Glutamatergic neuron (in vitro differentiated cells): Measurements from ENCODE around the gene SYT2. TPM values are rescaled to one million over a fixed set of nuclear protein-coding genes. Genes with fewer than 3 reads are reported as not detected.
A peak's percentile ranks its signal among the peaks of the same experiment; 100 is the strongest.
"Not testable (repeated sequence)": the region's sequence is repeated elsewhere in the genome, so short reads cannot be mapped to it uniquely, and the experiment has no call there.

Experiments
- DNase-seq: peaks from one replicate; pipeline ENCODE4 v3.0.0; 2022
- H3K27ac Mint-ChIP-seq: one replicate; pipeline ENCODE4 v1.8.0; 2020; ENCODE audit warnings: mild to moderate bottlenecking, mixed read lengths, inconsistent platforms; ENCODE audit not compliant: unreplicated experiment
- H3K27me3 Mint-ChIP-seq: one replicate; pipeline ENCODE4 v1.8.0; 2020; ENCODE audit warnings: mild to moderate bottlenecking, moderate library complexity, mixed read lengths, inconsistent platforms; ENCODE audit not compliant: unreplicated experiment
- H3K36me3 Mint-ChIP-seq: one replicate; pipeline ENCODE4 v1.8.0; 2020; ENCODE audit warnings: mild to moderate bottlenecking, mixed read lengths, inconsistent platforms; ENCODE audit not compliant: unreplicated experiment
- H3K4me1 Mint-ChIP-seq: one replicate; pipeline ENCODE4 v1.8.0; 2020; ENCODE audit warnings: mild to moderate bottlenecking, low read depth, mixed read lengths, inconsistent platforms; ENCODE audit not compliant: unreplicated experiment
- H3K4me3 Mint-ChIP-seq: one replicate; pipeline ENCODE4 v1.8.0; 2020; ENCODE audit warnings: mild to moderate bottlenecking, mixed read lengths, inconsistent platforms; ENCODE audit not compliant: unreplicated experiment
- H3K9me3 Mint-ChIP-seq: one replicate; pipeline ENCODE4 v1.8.0; 2020; ENCODE audit warnings: mild to moderate bottlenecking, moderate library complexity, mixed read lengths, inconsistent platforms; ENCODE audit not compliant: unreplicated experiment
- total RNA-seq: library from RNA; stranded (reverse); fragmentation: NEBNext Ultra II Directional; extraction: Animal tissue kit (Norgen Biotek cat#: 25700); gene quantifications from one replicate; pipeline ENCODE4 v1.2.1, GENCODE V29; 2021; ENCODE audit not compliant: unreplicated experiment
- TF ChIP-seq, protein P1 (sequence below): fragments of 200-600 bp; sonication (generic); IDR thresholded peaks from one replicate; pipeline ENCODE4 v1.5.0; 2021; ENCODE audit not compliant: partially characterized antibody, unreplicated experiment

SYT2 gene
- total RNA-seq, 1 donor from 2014 or later = 2.6 TPM

DNA sequence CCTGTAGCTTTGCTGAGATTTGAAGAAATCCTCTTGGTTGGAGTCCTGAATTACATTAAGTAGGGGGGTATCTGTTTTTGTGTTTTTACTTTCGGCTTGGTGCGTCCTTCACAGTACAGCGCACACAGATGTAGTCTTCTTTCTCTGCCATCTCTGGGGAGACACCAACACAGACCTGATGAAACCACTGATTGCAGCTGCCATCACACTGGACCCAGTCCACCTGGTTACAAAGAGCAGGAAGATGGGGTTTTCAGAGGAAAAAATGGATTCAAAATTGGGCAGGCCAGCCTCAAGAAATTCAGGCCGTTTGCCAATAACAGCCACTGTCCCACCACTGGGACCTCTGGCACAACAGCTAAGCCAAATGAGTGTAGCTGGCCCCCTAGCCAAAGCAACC lies 18.7 kb upstream of the SYT2 start:
- Mint-ChIP-seq H3K9me3 (peaks cover 5% of the 10 kb centered on the region), H3K36me3 (peaks cover 4% of the 10 kb centered on the region), H3K27ac (peak overlapping the region; percentile 64), H3K4me1 (peaks cover 35% of the 10 kb centered on the region), H3K27me3 (peaks cover under 1% of the 10 kb centered on the region), H3K4me3 (peak overlapping the region; percentile 71)
- no peak for DNase-seq
- TF ChIP-seq, protein P1, sequence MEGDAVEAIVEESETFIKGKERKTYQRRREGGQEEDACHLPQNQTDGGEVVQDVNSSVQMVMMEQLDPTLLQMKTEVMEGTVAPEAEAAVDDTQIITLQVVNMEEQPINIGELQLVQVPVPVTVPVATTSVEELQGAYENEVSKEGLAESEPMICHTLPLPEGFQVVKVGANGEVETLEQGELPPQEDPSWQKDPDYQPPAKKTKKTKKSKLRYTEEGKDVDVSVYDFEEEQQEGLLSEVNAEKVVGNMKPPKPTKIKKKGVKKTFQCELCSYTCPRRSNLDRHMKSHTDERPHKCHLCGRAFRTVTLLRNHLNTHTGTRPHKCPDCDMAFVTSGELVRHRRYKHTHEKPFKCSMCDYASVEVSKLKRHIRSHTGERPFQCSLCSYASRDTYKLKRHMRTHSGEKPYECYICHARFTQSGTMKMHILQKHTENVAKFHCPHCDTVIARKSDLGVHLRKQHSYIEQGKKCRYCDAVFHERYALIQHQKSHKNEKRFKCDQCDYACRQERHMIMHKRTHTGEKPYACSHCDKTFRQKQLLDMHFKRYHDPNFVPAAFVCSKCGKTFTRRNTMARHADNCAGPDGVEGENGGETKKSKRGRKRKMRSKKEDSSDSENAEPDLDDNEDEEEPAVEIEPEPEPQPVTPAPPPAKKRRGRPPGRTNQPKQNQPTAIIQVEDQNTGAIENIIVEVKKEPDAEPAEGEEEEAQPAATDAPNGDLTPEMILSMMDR = no peak

DNA sequence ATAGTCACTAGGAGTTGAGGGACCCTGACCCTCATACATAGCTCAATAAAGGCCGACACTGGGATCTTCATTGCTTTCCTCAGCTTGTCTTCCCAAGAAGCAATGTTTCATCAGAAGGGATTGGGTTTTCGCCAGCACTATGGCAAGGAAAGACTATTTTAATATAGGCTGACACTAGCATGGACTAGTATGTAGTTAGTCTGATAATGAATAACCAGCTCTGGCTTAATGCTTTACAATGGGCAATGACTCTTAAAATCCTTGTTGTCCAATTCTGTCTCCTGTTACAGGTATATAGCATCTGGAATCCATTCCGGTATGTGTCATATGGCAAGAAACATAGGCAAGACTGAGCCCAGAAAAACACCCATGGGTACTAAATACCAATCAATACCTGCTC lies 15.3 kb upstream of the SYT2 start:
- H3K9me3 Mint-ChIP-seq = peaks cover 4% of the 10 kb centered on the region
- TF ChIP-seq, protein P1 = no peak
- no peak overlapping the region for H3K27ac Mint-ChIP-seq
- peaks cover 32% of the 10 kb centered on the region for H3K4me1 Mint-ChIP-seq
- peaks cover 5% of the 10 kb centered on the region for H3K27me3 Mint-ChIP-seq
- peak overlapping the region; percentile 15 for H3K4me3 Mint-ChIP-seq
- no peak for DNase-seq
- no peaks in the 10 kb centered on the region for H3K36me3 Mint-ChIP-seq

DNA sequence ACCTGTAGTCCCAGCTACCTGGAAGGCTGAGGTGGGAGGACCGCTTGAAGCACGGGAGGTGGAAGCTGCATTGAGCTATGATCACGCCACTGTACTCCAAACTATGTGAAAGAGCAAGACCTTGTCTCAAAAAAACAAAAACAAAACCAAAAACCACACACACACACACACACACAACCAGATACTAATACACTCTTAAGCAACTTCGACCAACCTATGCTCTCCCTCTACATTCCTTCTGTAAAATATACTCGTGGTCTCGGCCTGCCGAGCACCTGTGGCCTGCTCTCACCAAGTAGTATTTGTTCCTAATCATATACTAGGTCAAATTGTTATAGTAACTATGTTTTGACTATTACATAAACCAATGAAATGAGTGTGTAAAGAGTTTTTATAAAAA lies 13.5 kb upstream of the SYT2 start:
- peak overlapping the region; percentile 16 for H3K4me3 Mint-ChIP-seq
- H3K36me3 Mint-ChIP-seq = no peaks in the 10 kb centered on the region
- H3K4me1 Mint-ChIP-seq = peaks cover 18% of the 10 kb centered on the region
- DNase-seq = no peak
- H3K9me3 Mint-ChIP-seq = peaks cover 6% of the 10 kb centered on the region
- H3K27me3 Mint-ChIP-seq = peaks cover 5% of the 10 kb centered on the region
- TF ChIP-seq, protein P1 = no peak
- H3K27ac Mint-ChIP-seq = peak overlapping the region; percentile 2

DNA sequence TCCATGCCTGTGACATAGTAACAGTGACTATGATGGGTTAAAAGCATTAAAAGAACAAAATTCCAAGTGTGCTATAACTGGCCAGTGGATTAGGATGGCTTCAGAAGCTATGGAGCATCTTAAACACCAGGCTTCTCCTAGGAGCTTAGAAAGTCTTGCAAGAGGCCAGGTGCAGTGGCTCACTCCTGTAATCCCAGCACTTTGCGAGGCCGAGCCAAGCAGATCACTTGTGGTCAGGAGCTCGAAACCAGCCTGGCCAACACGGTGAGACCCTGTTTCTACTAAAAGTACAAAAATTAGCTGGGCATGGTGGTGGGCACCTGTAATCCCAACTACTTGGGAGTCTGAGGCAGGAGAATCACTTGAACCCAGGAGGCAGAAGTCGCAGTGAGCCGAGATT lies 12.8 kb upstream of the SYT2 start:
- not testable (repeated sequence) for H3K4me3 Mint-ChIP-seq, H3K27ac Mint-ChIP-seq

DNA sequence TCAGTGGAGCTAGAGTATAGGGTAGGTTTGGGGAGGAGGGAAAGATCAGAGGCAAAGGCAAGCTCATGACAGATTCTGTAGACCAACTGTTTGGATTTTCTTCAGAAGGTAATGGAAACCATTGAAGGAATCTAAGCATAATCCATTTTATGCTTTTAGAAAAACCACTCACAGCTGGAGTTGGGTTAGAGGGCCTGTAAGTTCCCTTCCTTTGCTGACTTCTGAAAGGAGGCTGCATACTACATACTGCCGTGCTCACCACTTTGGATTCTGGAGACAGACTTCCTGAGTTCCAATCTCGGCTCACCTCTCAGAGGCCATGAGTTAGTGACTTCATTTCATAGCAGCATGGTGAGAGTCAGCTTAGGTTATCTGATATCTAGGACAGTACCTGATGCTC lies 6.4 kb upstream of the SYT2 start:
- H3K27me3 Mint-ChIP-seq = peaks cover 6% of the 10 kb centered on the region
- H3K4me1 Mint-ChIP-seq = peaks cover 10% of the 10 kb centered on the region
- DNase-seq = no peak
- peaks cover 3% of the 10 kb centered on the region for H3K9me3 Mint-ChIP-seq
- H3K27ac Mint-ChIP-seq = no peak overlapping the region
- H3K36me3 Mint-ChIP-seq = no peaks in the 10 kb centered on the region
- TF ChIP-seq, protein P1 = no peak
- H3K4me3 Mint-ChIP-seq = no peak overlapping the region

More for the DNA sequence above, 12.8 kb upstream of the SYT2 start:
- not testable (repeated sequence) for H3K9me3 Mint-ChIP-seq, H3K36me3 Mint-ChIP-seq, DNase-seq, H3K27me3 Mint-ChIP-seq
- H3K4me1 Mint-ChIP-seq = peaks cover 16% of the 10 kb centered on the region

DNA sequence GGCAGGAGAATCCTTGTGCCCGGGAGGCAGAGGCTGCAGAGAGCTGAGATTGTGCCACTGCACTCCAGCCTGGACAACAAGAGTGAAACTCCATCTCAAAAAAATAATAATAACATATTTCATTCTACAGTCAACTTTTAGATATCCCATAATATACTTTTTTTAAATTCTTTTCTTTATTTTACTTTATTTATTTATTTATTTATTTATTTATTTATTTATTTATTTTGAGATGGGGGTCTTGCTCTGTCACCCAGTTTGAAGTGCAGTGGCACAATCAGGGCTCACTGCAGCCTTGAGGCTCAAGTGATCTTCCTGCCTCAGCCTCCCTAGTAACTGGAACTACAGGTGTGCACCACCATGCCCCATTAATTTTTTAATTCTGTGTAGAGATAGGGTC lies 3.9 kb upstream of the SYT2 start:
- H3K27me3 Mint-ChIP-seq, H3K9me3 Mint-ChIP-seq, DNase-seq, H3K4me3 Mint-ChIP-seq, H3K36me3 Mint-ChIP-seq, H3K27ac Mint-ChIP-seq: not testable (repeated sequence)
- H3K4me1 Mint-ChIP-seq = peaks cover 16% of the 10 kb centered on the region
